ENCODE results near the gene GFAP.

GFAP gene

GRCh38 chr17:44931376-44931775 lies 16.1 kb upstream of the GFAP start:
- DNase-seq (ENCODE audit: low spot score), result no peak

- no peak for DNase-seq (ENCODE audit: low spot score)
These were observed 15.4 kb upstream of the GFAP start for GRCh38 chr17:44930667-44931066.

DNA sequence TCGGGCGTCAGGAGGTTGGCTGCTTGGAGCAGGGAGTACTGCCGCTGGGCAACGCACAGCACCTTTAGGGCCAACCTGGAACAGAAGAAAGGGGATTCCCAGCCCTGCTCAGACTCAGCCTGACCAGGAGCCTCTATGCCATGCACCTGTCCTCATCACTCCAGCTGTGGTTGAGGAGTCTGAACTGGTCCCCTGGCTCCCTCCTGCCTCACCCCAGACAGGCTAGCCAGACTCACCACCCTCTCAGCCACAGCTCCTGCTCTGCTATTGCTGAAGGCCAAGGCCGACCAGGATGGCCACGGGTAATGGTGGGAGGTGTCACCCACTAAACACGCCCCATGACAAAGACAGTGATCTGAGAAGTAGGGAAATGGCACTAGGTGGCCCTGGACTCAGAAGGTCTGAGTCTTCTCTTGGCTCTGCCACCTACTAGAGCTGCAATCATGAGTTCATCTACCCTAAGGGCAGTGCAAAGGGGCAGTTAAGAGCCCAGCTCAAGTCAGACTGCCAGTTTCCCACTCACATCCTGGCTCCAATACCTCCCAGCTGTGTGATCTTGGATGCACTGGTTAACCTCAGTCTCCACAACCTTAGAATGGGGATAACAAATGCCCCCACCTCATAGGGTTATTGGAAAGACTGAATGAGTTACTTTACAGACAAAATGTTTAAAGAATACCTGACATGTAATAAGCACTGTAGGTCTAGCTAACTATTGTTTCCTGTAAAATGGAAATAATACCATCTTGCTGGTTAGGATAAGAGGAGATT lies 13.8 kb upstream of the GFAP start:
- no peak for DNase-seq (ENCODE audit: low spot score)

DNA sequence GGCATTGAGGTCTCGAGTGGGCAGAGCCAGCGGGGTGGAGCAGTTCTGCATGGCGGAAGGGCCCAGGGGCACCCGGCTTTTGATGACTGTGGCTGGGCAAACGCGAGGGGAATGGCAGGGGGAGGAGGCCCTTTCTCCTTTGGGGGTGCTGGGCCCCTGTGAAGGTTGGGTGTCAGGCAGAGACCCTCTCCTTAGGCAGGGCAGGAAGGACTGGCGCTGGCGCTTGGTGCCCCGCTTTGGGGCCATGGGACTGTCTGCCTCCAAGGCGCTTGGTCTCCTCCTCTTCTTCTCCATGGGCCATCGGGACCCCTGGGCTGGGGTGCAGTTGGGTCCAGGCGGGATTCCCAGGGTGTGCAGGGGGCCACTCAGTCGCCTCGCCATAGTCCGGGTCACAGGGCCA lies 12.8 kb upstream of the GFAP start:
- no peak for DNase-seq (ENCODE audit: low spot score)

GRCh38 chr17:44927696-44928095 lies 12.4 kb upstream of the GFAP start:
- no peak for DNase-seq (ENCODE audit: low spot score)

GRCh38 chr17:44926821-44927525 lies 11.7 kb upstream of the GFAP start:
- DNase-seq (ENCODE audit: low spot score), result no peak

DNA sequence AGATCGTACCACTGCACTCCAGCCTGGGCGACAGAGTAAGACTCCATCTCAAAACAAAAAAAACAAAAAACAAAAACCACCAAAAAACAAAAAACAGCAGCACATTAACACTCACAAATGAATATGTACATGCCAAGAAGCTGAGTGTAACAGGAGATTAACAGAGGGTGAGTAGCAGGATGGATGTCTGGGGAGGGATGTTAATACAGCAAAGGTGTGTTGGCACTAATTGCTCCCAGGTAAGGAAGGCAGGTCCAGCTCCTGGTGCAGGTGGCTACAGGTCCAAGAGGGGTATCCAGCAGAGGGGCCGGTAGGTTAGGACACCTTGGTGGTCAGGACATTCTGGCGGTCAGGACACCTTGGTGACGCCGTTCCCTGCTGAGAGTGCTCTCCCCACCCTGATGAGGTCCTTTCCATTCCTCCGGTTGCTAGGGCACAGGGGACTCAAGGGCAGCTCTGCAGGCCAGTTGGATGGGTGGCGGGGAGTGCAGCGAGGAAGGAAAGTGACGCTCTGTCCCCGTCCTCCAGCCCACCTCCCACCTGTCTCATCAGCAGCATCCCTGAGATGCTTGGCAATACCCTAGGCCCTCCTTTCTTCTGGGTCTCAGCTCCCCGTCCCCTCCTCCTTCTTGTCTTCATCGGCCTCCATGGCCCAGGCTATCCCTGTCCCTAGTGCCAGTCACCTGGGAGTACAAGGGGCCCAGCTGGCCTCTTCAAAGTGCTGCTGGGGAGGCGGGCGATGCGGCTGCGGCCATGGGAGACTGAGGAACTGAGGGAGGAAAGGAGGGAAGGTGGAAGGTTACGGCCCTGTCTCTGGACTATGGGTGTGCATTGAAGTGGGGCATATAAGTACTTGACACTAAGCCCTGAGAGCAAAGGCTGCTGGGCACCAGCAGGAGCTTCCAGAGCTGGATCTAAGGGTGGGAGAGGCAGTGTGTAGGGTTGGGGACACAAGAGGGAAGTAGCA lies 10.7 kb upstream of the GFAP start:
- DNase-seq (ENCODE audit: low spot score), result no peak

- DNase-seq (ENCODE audit: low spot score), result no peak
These were observed 8.8 kb upstream of the GFAP start for GRCh38 chr17:44924107-44924544.

- no peak for DNase-seq (ENCODE audit: low spot score)
These were observed 7.6 kb upstream of the GFAP start for GRCh38 chr17:44922746-44923470.

DNA sequence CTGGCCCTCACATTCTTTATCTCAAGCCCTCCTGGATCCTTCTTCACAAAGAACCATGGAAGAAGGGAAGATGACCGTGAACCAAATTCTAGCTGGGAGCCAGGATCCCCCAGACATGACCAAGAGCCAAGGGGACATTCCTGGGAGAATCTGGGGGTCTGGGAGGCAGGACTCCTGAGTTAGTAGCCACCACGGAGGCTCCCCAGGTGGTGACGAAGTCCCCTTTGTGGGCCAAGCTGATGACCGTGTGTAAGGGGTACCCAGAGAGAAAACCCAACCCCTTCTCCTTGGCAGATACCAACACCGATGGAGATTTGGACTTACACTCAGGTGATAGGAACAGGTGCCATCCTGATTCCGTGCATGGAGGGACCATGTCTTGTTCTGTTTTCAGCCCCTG lies 6.8 kb upstream of the GFAP start:
- DNase-seq (ENCODE audit: low spot score), result no peak

DNA sequence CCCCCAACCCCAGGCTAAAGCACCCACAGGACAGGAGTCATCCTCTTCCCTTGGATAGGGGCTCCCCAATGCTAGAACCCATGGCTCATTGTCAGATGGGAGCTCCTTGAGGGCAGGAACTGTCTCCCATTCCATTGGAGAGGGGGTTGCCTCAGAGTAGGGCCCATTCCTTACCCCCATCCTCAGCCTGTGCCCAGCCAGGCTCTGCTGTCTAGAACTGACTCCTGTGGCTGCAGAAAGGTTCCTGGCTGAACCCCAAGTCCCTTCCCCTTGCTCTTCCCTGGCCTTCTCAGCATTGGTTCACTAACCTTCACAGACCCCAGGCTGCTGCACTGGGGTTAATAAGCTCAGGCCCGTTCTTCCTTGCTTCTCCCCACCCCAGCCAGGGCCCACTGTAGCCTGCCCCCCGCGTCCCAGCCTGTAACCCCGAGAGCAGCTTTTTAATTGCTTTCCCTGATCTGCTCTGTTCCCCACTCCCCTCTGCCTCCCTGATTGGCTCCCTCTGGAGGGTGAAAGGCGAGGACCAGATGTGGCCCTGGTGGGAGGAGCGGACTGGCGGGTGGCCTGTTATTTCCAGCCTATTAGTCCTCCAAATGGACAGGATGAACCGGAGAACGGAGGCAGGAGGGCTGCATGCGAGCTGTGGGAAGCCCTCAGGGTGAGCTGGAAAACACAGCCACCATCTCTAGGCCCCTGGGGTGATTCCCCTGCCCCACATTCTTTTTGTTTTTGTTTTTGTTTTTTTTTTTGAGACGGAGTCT lies 6.0 kb upstream of the GFAP start:
- no peak for DNase-seq (ENCODE audit: low spot score)

DNA sequence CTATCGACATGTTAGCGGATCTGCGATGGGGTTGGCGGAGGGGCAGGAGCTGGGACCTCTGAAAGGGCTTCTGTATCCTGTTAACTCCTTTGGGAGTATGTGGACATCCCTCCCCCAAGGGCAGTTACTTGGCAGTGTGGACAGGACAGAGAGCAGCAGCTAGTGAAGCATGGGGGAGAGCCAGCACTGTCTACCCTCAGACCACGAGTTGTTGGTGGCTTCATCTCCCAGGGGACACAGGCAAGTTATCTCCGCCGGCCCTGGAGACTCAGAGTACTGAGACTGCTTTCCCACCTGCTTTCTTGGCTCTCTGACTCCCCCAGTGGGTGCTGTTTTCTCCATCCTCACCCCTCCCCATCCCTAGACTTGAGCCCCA lies 5.3 kb upstream of the GFAP start:
- DNase-seq (ENCODE audit: low spot score), result no peak

GRCh38 chr17:44919885-44920564 lies 4.7 kb upstream of the GFAP start:
- peak; percentile 78 for DNase-seq (ENCODE audit: low spot score)

GRCh38 chr17:44919411-44919810 lies 4.1 kb upstream of the GFAP start:
- no peak for DNase-seq (ENCODE audit: low spot score)

GRCh38 chr17:44918006-44918405 lies 2.7 kb upstream of the GFAP start:
- DNase-seq (ENCODE audit: low spot score), result no peak

DNA sequence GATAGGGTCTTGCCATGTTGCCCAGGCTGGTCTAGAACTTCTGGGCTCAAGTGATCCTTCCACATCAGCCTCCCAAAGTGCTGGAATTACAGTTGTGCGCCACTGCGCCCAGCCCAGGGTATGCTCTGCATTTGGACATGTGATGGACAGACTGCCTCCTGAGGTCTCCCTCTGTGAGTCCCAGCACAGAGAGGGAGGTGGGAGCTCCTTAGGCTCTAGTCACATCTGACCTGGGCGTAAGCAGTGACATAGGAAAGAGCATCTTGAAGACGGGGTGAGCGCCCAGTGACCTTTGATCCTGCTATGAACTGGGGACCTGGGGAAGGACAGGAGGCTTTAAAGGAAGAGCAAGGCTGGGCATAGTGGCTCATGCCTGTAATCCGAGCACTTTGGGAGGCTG lies 2.2 kb upstream of the GFAP start:
- no peak for DNase-seq (ENCODE audit: low spot score)

GRCh38 chr17:44916781-44917241 lies 1.5 kb upstream of the GFAP start:
- peak; percentile 82 for DNase-seq (ENCODE audit: low spot score)

DNA sequence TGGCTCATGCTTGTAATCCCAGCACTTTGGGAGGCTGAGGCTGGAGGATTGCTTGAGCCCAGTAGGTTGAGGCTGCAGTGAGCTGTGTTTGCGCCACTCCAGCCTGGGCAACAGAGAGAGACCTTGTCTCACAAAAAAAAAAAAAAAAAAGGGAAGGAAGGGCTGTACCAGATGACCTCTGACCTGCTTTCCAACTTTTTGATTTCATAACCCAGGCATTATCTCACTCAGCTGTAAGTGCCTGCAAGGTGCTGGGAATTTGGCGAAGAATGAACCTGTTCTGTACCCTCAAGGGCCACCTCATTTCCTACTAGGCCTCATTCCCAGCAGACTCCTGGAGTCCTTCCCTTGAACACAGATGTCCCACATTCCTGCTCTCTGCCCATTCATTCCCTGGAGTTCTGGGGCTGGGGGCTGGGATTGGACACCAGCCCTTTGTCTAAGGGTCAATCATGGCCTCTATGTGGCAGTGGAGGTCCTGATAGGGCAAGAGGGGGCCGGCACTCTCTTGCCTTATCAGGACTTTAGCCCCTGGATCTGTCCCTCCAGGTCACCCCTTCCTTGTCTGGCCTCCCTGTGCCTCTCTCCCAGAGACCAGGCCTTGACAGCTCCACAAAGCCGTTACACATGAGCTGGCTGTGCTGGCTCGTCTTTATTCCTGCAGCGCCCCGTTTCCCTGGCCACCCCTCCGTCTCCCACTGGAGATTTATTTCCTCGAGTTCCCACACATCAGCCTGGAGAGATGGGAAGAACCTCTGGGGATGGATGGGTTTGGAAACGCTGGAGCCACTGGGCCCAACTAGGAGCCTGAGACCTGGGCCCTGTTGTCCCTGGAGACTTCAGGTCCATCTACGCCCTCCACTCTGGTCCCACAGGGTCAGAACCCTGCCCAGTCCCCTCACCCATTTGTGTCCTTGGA lies 821 bp upstream of the GFAP start:
- no peak for DNase-seq (ENCODE audit: low spot score)

GRCh38 chr17:44914698-44915271 lies 515 bp downstream of the GFAP start:
- no peak for DNase-seq (ENCODE audit: low spot score)
